Suprapubic skin (tissue), 4 donors: ENCODE results near the gene CRYZ. TPM values are rescaled to one million over a fixed set of nuclear protein-coding genes. Genes with fewer than 3 reads are reported as not detected.

ENCODE experiments used
- DNase-seq, 2 donors: peaks; one replicate each; pipeline ENCODE4 v3.0.0-alpha.2; 2019; ENCODE audit warnings: low spot score in 2 of 2
- H3K27ac ChIP-seq: fragments of 200-600 bp; sonication (generic); one replicate; pipeline ENCODE4 v1.5.1; 2019
- H3K27me3 ChIP-seq: fragments of 200-600 bp; sonication (generic); one replicate; pipeline ENCODE4 v1.5.1; 2019
- H3K36me3 ChIP-seq: fragments of 200-600 bp; sonication (generic); one replicate; pipeline ENCODE4 v1.5.1; 2019
- H3K4me1 ChIP-seq: fragments of 200-600 bp; sonication (generic); one replicate; pipeline ENCODE4 v1.5.1; 2019
- H3K4me3 ChIP-seq: fragments of 200-600 bp; sonication (generic); one replicate; pipeline ENCODE4 v1.5.1; 2019; ENCODE audit warnings: mild to moderate bottlenecking
- H3K9me3 ChIP-seq: fragments of 200-600 bp; sonication (generic); one replicate; pipeline ENCODE4 v1.5.1; 2019
- EP300 ChIP-seq: sonication (generic); formaldehyde crosslinking; IDR thresholded peaks from one replicate; pipeline ENCODE4 v1.6.1; 2017; ENCODE audit warnings: antibody characterized with exemption
- POLR2A ChIP-seq, 2 donors: fragments of 450-650 bp; IDR thresholded peaks; one replicate each; pipeline ENCODE4 v1.6.1; 2017; ENCODE audit warnings: antibody characterized with exemption in 2 of 2, mild to moderate bottlenecking in 2 of 2, moderate library complexity in 2 of 2
- POLR2AphosphoS5 ChIP-seq, 3 donors: sonication (generic); formaldehyde crosslinking; IDR thresholded peaks; one replicate each; pipeline ENCODE4 v1.6.1; 2017; ENCODE audit warnings: antibody characterized with exemption in 3 of 3
- WGBS: methylation state at CpG from one replicate; pipeline ENCODE4 v1.1.5; 2018; 5-methylcytosine and 5-hydroxymethylcytosine counted together
- total RNA-seq, 4 donors: library from RNA; depleted of rRNA; stranded (reverse); fragments of >200 nt; gene quantifications; one replicate each; pipeline ENCODE4 v1.1.0, GENCODE V29; 2016
- TF ChIP-seq, protein P1 (sequence below), 2 donors: fragments of 200-600 bp in 1 of 2; fragments of 450-650 bp in 1 of 2; sonication (generic) in 1 of 2; IDR thresholded peaks; one replicate each; pipeline ENCODE4 v1.5.1; 2016 to 2019; ENCODE audit warnings: antibody characterized with exemption in 2 of 2, mild to moderate bottlenecking in 1 of 2, moderate library complexity in 1 of 2

Gene CRYZ
- total RNA-seq, 4 donors from 2014 or later, result 18.7 to 39.1 (median 27.3) TPM

DNA sequence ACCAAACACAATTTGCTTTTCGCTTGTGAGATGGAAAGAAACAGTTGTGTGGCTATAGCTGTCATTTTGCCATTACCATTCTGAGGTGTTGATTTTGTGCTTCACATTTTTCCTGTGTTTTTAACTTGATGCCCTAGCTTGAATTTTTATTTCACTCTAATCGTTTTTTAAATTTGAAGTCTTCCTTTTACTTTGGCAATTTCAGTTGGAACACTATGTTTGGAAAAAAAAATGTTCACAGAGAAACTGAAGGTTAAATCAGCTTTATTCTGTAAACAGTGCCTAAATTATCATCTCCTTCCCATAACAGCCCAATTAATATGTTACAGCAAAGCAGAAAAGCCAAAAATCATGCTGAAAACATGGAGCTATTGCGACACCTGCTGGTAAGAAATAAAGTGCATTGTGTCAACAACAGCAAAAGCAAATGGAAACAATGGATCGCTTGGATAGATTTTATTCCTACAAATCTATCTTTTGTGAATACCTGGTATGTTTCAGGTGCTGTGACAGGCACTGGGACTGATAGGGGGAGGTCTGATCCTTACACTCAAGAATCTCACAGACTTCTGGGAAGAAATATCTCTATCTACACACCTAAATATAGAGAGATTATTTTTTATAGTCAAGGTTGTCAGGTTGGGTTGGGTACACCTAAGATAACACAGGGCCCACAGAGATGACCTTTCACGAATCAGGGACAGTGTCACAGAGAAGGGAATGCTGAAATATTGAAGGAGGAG, 43.1 kb downstream of the CRYZ start:
- no peak for DNase-seq
- no peaks in the 10 kb centered on the region for H3K9me3 ChIP-seq
- no peaks in the 10 kb centered on the region for H3K4me1 ChIP-seq
- no peaks in the 10 kb centered on the region for H3K36me3 ChIP-seq
- no peaks in the 10 kb centered on the region for H3K27me3 ChIP-seq
- no peak overlapping the region for H3K27ac ChIP-seq
- TF ChIP-seq POLR2AphosphoS5 (IDR thresholded peaks at IDR 0.05) (no peak), EP300 (no peak)
- TF ChIP-seq, protein P1, sequence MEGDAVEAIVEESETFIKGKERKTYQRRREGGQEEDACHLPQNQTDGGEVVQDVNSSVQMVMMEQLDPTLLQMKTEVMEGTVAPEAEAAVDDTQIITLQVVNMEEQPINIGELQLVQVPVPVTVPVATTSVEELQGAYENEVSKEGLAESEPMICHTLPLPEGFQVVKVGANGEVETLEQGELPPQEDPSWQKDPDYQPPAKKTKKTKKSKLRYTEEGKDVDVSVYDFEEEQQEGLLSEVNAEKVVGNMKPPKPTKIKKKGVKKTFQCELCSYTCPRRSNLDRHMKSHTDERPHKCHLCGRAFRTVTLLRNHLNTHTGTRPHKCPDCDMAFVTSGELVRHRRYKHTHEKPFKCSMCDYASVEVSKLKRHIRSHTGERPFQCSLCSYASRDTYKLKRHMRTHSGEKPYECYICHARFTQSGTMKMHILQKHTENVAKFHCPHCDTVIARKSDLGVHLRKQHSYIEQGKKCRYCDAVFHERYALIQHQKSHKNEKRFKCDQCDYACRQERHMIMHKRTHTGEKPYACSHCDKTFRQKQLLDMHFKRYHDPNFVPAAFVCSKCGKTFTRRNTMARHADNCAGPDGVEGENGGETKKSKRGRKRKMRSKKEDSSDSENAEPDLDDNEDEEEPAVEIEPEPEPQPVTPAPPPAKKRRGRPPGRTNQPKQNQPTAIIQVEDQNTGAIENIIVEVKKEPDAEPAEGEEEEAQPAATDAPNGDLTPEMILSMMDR (IDR thresholded peaks at IDR 0.05), result peak; percentile 17 to 64
- H3K4me3 ChIP-seq, result no peak overlapping the region
- WGBS, result 26% methylated on average over 5 of the region's 5 CpGs

DNA sequence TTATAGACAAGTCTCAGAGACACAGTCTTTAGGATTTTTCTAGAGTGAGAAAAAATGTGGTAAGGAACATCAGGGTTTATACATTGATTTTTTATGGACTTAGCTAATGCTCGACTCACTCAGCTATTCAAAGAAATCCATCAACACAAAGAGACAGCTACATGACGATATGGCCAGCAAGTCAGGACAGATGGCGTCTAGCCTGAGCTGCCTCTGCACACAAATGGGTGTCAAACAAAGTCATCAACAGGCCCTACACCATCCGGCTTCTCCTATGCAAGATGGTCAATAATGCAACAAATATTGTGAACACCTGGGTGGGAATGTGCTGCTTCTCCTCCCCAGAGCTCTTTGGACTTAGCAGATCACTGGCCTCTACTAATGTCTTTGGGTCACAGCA, 45.9 kb downstream of the CRYZ start:
- Histone ChIP-seq H3K27ac (no peak overlapping the region), H3K4me1 (no peaks in the 10 kb centered on the region), H3K9me3 (no peaks in the 10 kb centered on the region), H3K36me3 (no peaks in the 10 kb centered on the region), H3K27me3 (no peaks in the 10 kb centered on the region), H3K4me3 (no peak overlapping the region)
- 67% methylated on average over 4 of the region's 4 CpGs for WGBS
- DNase-seq, result no peak
- no peak for TF ChIP-seq POLR2AphosphoS5 (IDR thresholded peaks at IDR 0.05)
- no peak for TF ChIP-seq POLR2A (IDR thresholded peaks at IDR 0.05)
- TF ChIP-seq, protein P1 (IDR thresholded peaks at IDR 0.05), result no peak
- TF ChIP-seq EP300, result no peak

DNA sequence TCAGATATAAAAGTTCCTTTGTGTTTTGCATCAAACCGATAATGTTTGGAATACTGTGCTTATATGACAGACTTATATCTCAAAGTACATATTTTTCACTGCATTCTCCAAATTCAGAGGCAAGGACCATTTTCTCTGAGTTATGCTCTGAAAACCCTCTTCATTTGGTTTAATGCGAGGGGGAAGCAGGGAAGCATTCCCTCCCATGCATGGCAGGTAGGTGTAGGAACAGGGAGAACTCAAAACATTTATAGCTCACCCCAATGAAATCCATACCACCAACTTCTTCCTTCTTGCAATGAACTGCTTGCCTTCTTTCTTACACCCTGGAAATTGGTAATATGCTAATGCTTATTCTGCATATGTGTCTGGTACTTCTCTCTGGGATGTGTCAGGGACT, 48.5 kb downstream of the CRYZ start:
- H3K4me1 ChIP-seq, result no peaks in the 10 kb centered on the region
- no peak for DNase-seq
- H3K4me3 ChIP-seq, result no peak overlapping the region
- H3K9me3 ChIP-seq, result no peaks in the 10 kb centered on the region
- H3K36me3 ChIP-seq, result no peaks in the 10 kb centered on the region
- H3K27ac ChIP-seq, result no peak overlapping the region
- WGBS, result 94% methylated on average over 2 of the region's 2 CpGs
- TF ChIP-seq POLR2AphosphoS5 (IDR thresholded peaks at IDR 0.05), result no peak
- TF ChIP-seq EP300, result no peak
- TF ChIP-seq, protein P1 (IDR thresholded peaks at IDR 0.05), result no peak
- TF ChIP-seq POLR2A (IDR thresholded peaks at IDR 0.05), result no peak
- H3K27me3 ChIP-seq, result no peaks in the 10 kb centered on the region

DNA sequence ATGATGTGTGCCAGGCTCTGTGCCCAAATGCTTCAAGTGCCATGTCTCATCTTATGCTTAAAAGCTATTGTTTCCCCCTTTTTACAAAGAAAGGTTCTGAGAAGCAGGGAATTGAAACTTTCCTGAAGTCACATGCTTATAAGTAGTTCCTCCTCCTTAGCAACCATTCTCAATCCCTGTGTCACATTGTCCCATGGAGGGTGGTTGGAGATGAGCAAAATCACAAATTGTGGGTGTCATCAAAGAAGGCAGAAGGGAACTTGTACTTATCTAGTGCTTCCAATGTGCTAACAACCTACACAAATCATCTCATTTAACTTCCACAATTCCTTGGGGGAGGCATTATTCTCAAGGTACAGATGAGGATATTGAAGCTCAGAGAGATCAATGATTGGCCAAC, 49.2 kb downstream of the CRYZ start:
- no peaks in the 10 kb centered on the region for H3K36me3 ChIP-seq
- DNase-seq, result no peak
- H3K27ac ChIP-seq, result no peak overlapping the region
- TF ChIP-seq POLR2AphosphoS5 (IDR thresholded peaks at IDR 0.05) (no peak), POLR2A (IDR thresholded peaks at IDR 0.05) (no peak), EP300 (no peak)
- TF ChIP-seq, protein P1 (IDR thresholded peaks at IDR 0.05), result no peak
- H3K9me3 ChIP-seq, result no peaks in the 10 kb centered on the region
- H3K4me1 ChIP-seq, result no peaks in the 10 kb centered on the region
- H3K4me3 ChIP-seq, result no peak overlapping the region
- no peaks in the 10 kb centered on the region for H3K27me3 ChIP-seq

DNA sequence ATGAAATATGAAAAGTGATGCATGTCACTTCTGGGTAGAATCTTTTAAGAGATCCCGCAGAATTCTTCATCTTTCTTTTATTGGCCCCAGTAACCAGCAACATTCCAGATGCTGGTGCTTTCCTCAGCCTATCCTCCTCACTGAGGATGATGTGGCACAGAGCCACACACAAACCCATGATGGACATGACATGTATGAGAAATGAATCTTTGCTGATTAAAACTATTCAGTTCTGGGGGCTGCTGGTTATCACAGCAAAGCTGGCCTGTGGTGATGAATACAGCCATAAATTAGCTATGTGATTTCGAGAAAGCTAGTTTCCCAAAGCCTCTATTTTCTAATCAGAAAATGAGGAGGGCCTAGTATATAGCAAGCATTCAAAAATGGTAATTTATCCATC, 51.0 kb downstream of the CRYZ start:
- Histone ChIP-seq H3K4me1 (no peaks in the 10 kb centered on the region), H3K27ac (no peak overlapping the region), H3K27me3 (no peaks in the 10 kb centered on the region), H3K4me3 (no peak overlapping the region), H3K9me3 (no peaks in the 10 kb centered on the region), H3K36me3 (no peaks in the 10 kb centered on the region)
- DNase-seq, result no peak
- TF ChIP-seq, protein P1 (IDR thresholded peaks at IDR 0.05), result no peak
- TF ChIP-seq POLR2A (IDR thresholded peaks at IDR 0.05) (no peak), EP300 (no peak), POLR2AphosphoS5 (IDR thresholded peaks at IDR 0.05) (no peak)
- WGBS, result 45% methylated on average over 2 of the region's 2 CpGs
